Muscle of arm (tissue), 12 donors: ENCODE measurements around the gene HTATIP2. TPM values are rescaled to one million over a fixed set of nuclear protein-coding genes. Genes with fewer than 3 reads are reported as not detected.
"Not testable (repeated sequence)": the region's sequence is repeated elsewhere in the genome, so short reads cannot be mapped to it uniquely, and the experiment has no call there.

ENCODE experiments used
- DNase-seq: peaks from one replicate; pipeline ENCODE4 v3.0.0-alpha.2; 2013
- polyA plus RNA-seq, 12 donors: library from polyadenylated mRNA; unstranded; fragments of 120-200 nt; gene quantifications; one replicate each; pipeline ENCODE4 v1.2.1, GENCODE V29; 2013; ENCODE audit not compliant: insufficient read length in 12 of 12

HTATIP2 gene
- polyA plus RNA-seq, 12 donors, result 2.1 to 7.6 (median 3.3) TPM; not detected in 1

- no peak for DNase-seq
Observed at GRCh38 chr11:20368438-20368837, 4.9 kb downstream of the HTATIP2 start.

DNA sequence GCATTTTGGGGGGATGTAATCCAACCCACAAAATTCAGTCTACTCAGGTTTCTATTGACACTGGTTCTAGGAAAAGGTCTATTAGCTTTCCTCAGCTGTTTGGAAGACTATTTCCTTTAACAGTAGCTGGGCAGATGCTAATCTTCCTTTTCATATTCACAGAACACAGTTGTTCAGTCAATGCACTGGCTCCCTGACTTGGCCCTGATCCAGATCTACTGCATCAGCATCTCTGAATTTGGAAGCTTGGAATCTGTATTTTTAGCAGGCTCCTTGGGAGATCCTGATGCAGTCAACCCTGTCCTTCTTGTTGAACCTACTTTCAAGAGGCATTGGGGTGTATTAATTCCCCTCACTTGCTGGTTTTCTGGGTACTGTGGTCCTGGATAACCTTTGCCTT lies 6.3 kb downstream of the HTATIP2 start:
- no peak for DNase-seq

- no peak for DNase-seq
Observed at GRCh38 chr11:20372081-20372626, 8.6 kb downstream of the HTATIP2 start.

DNA sequence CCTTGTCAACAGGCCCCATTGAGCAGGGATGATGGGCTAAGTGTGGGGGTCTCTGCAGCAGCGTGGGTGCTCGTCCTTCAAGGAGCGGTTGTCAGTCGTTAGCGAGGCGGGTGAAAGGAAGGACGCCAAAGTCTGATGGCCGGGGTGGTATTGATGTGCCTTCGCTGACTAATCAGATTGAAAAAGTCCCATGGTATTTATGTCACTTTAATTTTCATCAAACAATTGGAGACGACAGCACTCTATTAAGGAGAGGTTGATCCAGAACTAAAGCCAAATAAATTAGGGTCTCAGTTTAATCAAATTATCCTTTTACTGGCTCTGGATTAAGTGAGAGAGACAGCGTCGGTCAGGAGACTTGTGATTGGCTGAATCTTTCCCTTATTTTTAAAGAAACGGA lies 9.6 kb downstream of the HTATIP2 start:
- no peak for DNase-seq

- no peak for DNase-seq
Observed at GRCh38 chr11:20373568-20374209, 10.2 kb downstream of the HTATIP2 start.

- DNase-seq, result no peak
Observed at GRCh38 chr11:20374741-20375300, 11.3 kb downstream of the HTATIP2 start.

- no peak for DNase-seq
Observed at GRCh38 chr11:20376162-20376730, 12.7 kb downstream of the HTATIP2 start.

GRCh38 chr11:20385996-20386395 lies 22.5 kb downstream of the HTATIP2 start:
- not testable (repeated sequence) for DNase-seq

GRCh38 chr11:20387261-20388095 lies 24.0 kb downstream of the HTATIP2 start, which contains the start of gene PRMT3:
PRMT3 (plus strand) TSS chr11:20387716; CDS start chr11:20387747, 31 bp downstream.
- DNase-seq, result peak; percentile 97

DNA sequence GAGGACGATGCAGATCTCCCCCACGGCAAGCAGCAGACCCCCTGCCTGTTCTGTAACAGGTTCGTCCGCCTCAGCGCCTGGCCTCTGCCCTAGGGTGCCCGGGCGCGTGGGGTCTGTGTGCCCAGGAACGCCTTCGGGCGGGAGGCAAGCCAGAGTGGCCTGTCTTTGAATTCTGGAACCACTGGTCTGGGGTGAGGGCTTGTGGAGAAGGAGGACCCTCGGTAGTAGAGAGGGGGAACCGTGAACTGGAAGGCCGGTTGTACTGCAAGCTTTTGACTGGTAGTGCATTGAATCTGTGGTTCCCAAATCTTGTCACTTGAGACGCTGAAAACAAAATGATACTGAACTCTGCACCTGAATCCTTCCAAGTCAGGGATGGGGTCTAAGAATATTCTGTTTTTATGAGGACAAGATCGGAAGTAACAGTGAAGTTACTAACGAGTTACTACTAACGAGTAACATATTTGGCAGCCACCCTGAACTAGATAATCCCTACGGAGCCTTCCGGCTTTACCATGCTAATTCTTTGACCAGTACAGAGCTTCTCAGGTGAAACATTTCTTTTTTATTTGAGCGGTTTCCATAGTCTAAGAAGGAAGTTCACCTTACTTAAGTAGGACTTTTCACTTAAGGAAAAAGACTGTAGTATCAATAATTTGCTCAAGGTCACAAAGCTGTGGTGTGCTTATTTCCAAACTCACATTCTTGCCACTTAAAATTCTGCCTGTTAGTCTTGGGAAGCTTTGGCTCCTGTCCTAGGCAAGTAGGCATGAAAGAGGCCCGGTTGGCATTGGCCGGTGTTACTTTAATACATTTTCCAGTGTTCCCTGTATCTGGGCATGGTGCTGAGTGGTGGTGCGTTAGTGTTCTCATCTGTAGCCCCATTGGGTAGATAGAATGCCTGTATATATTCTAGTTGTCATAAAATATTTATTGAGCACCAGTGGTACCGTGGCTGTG lies 24.9 kb downstream of the HTATIP2 start:
- no peak for DNase-seq

GRCh38 chr11:20397281-20397680 lies 33.8 kb downstream of the HTATIP2 start:
- peak; percentile 6 for DNase-seq

DNA sequence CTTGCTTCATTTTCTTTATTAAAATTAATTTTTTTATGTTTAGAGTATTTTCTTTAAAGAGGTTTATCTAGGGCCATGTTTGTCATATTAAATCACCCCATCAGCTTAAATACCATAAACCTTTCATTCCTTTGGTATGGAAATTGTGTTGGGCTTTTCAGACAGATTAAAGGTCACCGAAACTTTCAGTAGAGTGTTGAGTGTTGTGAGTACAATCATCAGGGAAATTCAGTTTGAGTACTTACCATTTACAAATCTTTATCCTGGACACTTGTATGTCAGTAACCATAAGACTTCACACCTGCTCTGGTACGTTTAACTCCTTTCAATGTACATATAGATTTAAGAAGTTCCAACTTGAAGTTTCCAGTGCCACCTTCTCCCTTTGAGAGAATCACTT lies 36.0 kb downstream of the HTATIP2 start:
- DNase-seq, result no peak

GRCh38 chr11:20403059-20403458 lies 39.5 kb downstream of the HTATIP2 start:
- DNase-seq, result no peak

DNA sequence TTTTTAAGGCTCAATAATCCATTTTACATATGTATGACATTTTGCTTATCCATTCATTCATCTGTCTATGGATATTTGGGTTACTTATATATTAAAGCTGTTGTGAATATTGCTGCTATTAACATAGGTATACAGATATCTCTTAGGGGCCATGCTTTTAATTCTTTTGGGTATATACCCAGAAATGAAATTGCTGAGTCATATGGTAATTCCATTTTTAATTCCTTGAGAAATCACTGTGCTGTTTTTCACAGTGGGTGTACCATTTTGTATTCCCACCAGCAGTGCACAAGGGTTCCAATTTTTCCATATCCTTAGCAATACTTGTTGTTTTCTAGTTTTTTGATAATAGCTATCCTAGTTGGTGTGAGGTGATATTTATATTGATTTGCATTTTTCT lies 43.0 kb downstream of the HTATIP2 start:
- DNase-seq, result no peak

DNA sequence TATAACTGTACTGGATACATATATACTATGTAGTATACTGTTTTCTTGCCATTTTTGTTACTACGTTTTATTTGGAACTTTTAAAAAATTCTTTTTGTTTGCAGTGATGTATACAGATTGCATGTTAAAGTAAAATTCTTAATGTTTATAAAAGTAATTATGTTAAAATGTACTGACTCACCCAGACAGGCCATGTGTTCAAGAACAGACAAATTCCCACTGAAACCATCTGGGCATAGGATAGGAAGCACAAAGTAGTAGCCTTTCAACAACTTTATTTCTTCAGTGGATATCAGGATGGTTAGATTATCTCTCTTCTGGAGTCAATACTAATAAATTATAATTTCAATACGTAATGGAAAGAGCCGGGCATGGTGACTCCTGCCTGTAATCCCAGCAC lies 43.8 kb downstream of the HTATIP2 start:
- DNase-seq, result no peak

DNA sequence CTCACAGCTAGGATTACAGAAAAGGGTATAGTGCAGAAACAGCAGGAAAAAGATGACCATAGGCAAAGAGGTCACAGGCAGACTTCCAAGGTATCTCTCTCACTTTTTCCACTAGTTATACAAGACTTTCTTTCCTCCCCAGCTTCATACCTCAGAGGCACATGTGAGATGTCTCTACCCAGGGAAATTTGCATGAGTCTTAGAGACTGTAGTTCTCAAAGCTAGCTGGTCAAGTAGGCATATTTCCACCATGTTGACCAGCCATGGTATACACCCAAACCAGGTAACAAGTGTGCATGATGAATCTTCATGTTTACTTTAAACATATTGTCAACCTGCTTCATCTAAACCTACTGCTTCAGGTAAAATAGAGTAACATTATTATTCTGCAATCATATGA lies 51.9 kb downstream of the HTATIP2 start:
- no peak for DNase-seq

- DNase-seq, result no peak
Observed at GRCh38 chr11:20417771-20418170, 54.3 kb downstream of the HTATIP2 start.

DNA sequence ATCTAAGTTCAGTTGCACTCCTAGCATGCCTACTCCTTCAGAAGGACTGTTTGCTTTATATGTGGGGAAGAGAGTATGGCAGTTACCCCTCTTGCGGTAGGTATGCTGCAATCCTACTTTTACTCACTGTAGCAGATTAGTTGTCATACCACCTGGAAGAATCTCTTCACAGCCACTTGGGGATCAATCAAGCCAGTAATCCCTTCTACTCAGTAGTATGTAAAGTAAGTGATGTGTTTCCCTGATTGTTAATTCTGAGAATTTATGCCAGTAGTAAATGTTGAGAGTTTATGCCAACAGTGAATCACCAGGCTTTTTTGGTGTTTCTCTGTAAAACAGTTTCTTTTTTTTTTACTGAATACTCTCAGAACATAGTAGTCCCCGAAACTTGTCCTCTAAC lies 58.4 kb downstream of the HTATIP2 start:
- DNase-seq, result no peak

DNA sequence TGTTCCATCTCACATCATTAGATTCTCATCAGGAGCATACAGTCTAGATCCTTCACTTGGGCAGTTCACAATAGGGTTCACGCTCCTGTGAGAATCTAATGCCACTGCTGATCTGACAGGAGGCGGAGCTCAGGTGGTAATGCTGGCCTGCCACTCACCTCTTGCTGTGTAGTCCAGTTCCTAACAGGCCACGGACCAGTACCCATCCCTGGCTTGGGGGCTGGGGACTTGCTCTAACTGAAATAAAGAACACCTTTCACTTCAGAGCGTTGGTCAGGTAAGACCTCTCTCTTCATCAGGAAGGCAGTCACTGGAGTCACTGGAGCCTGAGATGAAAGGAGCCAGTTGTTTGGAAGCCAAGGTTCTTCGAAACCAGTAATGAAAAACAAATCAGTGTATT lies 65.7 kb downstream of the HTATIP2 start:
- no peak for DNase-seq
